ENCODE measurements around the gene DYSF.

DYSF gene

DNA sequence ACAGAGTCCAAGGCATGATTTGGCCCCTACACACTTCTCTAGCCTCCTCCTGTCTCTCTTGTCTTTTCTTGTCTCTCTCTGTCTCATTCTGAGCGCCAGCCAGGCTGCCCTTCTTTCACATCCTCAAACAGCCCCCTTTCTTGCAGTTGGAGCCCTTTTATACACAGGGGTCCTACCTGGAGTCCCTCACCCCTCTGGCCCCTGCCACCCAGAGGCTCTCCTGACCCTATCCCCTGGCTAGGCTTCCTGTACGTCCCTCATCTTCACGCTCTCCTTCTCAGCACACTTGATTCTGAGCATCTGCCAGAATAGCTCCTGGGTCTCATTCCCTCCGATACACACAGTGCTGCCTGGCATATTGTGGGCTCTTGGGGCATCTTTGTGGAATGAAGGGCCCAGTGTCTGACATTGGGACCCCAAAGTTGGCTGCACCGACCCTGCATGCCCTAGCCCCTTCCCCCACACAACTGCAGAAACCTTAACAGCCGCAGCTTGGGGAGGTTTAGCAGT is 261.9 kb downstream of the DYSF start:
- H3K9me3 ChIP-seq (ENCODE audit: control insufficient read depth, insufficient read depth, low read length) = no peaks in the 10 kb centered on the region
- H3K4me1 ChIP-seq (ENCODE audit: control insufficient read depth, insufficient read depth, low read length) = no peaks in the 10 kb centered on the region
- no peak overlapping the region for H3K9ac ChIP-seq (ENCODE audit: low read depth, low read length)
- no peaks in the 10 kb centered on the region for H3K27me3 ChIP-seq (ENCODE audit: control insufficient read depth, insufficient read depth, low read length)
- no peaks in the 10 kb centered on the region for H3K36me3 ChIP-seq (ENCODE audit: control insufficient read depth, insufficient read depth, low read length)
- H3K4me3 ChIP-seq (ENCODE audit: low read depth, low read length) = no peak overlapping the region

DNA sequence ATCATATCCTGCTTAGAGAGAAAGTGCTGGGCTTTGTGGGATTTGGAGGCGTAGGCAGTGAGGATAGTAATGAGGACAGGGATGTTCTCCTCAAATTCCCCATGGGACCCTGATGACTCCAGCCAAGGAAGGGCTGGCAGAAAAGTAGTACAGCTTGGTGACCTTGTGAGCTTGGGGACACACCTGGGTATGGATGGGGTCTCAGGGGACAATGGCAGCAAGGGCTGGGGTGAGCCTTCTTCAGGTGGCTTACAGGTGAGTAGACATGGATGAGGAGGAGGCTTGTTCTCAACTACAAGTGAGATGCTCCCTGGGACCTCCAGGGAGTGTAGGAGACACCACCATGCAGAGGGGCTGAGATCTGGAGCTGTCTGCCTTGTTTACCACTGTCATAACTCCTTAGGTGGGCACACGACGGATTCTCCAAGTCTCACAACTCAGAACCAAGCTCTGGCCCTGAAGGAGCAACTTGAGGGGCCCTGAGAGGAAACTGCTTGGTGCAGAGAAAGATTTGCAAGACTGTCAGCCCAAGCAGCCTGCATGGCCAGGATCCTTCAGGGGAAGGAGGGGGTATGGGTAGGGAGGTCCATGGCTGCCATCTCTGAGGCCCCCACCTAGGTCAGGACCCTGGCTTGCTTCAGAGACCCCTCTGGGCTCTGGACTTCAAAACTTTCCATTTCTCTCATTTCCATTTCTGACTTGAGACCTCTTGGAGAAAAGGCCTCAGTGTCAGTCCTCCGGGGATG is 262.8 kb downstream of the DYSF start:
- Histone ChIP-seq H3K9me3 (ENCODE audit: control insufficient read depth, insufficient read depth, low read length) (no peaks in the 10 kb centered on the region), H3K36me3 (ENCODE audit: control insufficient read depth, insufficient read depth, low read length) (no peaks in the 10 kb centered on the region), H3K4me1 (ENCODE audit: control insufficient read depth, insufficient read depth, low read length) (no peaks in the 10 kb centered on the region), H3K4me3 (ENCODE audit: low read depth, low read length) (no peak overlapping the region), H3K27me3 (ENCODE audit: control insufficient read depth, insufficient read depth, low read length) (no peaks in the 10 kb centered on the region), H3K9ac (ENCODE audit: low read depth, low read length) (no peak overlapping the region)

DNA sequence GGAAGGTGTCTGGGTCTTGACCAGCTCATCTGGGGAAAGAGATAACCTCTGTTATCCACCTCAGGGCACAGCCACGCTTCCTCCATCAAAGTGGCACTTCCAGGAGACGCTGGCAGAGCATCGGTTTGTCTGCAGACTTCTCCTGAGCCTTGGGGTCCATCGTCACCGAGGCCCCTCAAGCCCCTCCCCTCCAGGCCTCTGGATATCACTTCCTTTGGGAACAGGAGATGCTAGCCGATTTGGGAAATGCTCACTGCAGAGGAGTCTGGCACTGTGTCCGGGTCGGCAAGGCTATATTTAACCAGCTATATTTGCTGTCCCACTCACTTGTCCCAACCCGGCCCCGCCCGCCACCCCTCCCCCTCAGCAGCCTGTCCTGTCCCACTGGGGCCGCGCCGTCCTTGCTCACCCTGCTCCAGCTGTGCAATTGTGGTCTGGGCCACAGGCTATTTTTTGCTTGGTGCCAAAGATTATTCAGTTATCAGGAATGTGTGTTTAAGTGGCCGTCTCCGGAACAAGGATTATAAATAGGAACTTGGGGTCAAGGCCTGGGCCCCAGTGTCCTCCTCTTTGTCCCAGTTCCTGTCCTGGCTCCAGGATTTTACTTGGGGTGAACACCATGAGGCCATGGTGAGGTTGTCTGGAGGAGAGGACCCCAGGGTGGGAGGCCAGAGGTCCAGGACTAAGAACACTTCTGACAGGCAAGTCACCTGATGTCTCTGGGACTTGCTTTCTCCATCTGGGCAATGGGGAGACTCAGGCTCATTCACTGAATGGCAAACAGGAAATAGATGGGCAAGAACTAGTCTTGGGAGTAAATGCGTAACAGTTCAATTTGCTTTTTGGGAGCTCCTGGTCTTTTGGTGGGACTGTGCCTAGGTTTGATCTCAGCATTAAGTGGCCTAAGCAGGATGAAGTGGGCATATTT is 263.6 kb downstream of the DYSF start:
- Histone ChIP-seq H3K36me3 (ENCODE audit: control insufficient read depth, insufficient read depth, low read length) (no peaks in the 10 kb centered on the region), H3K9ac (ENCODE audit: low read depth, low read length) (no peak overlapping the region), H3K4me1 (ENCODE audit: control insufficient read depth, insufficient read depth, low read length) (no peaks in the 10 kb centered on the region), H3K9me3 (ENCODE audit: control insufficient read depth, insufficient read depth, low read length) (no peaks in the 10 kb centered on the region), H3K4me3 (ENCODE audit: low read depth, low read length) (no peak overlapping the region), H3K27me3 (ENCODE audit: control insufficient read depth, insufficient read depth, low read length) (no peaks in the 10 kb centered on the region)

DNA sequence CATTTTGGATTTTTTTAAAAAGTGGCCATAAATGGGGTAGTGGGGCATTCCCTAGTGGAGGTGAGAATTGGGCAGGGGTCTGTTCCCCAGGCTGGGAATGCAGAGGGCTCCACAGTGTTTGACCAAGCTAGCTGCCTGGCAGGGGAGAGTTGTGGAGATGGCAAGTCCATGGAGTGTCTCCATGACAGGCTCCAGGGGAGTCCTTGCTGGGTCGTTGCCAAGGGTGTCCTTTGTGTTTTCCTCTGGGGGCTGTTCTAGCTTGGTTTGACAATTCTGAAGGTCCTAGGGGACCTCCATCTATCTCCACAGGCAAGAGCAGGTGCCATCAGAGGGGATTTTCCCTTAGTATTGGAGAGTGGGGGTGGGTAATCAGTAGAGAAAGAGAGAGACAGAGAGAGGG is 265.3 kb downstream of the DYSF start:
- Histone ChIP-seq H3K9me3 (ENCODE audit: control insufficient read depth, insufficient read depth, low read length) (no peaks in the 10 kb centered on the region), H3K27me3 (ENCODE audit: control insufficient read depth, insufficient read depth, low read length) (no peaks in the 10 kb centered on the region), H3K36me3 (ENCODE audit: control insufficient read depth, insufficient read depth, low read length) (no peaks in the 10 kb centered on the region), H3K4me3 (ENCODE audit: low read depth, low read length) (no peak overlapping the region), H3K4me1 (ENCODE audit: control insufficient read depth, insufficient read depth, low read length) (no peaks in the 10 kb centered on the region), H3K9ac (ENCODE audit: low read depth, low read length) (no peak overlapping the region)

DNA sequence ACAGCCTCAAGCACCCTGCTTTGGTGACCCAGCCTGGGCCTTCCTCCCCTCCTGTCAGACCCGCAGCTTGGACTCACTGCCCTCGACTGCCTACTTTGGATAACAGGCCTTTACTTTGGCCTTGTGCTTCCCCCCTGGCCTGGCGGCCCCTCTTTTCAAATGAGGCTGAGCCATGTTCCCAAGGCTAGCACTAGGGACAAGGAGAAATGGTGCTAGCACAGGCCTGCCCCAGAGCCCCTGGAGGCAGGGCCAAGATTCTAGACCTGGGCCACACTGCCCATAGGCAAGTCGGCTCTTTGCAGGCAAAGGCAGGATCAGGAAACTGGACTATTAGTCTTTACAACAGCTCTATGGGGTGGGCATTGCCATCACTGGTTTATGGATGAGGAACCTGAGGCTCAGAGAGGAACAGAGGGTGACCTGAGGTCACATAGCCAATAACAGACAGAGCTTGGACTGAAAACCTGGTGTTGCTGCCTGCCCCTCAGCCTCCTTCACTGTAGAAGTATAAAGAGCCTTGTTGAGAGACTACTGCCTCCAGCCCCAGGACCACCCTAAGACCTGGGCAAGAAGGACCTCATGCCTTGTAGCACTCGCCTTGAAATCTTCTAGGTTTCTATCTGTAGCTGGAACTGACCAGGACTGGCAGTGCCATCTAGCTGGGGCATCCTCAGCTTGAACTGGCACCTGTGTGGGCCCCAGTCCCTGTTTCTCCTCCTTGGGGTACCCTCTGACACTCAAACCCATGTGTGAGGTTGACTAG is 266.3 kb downstream of the DYSF start:
- H3K9me3 ChIP-seq (ENCODE audit: control insufficient read depth, insufficient read depth, low read length) = peaks cover 3% of the 10 kb centered on the region
- no peak overlapping the region for H3K9ac ChIP-seq (ENCODE audit: low read depth, low read length)
- H3K4me1 ChIP-seq (ENCODE audit: control insufficient read depth, insufficient read depth, low read length) = no peaks in the 10 kb centered on the region
- H3K36me3 ChIP-seq (ENCODE audit: control insufficient read depth, insufficient read depth, low read length) = no peaks in the 10 kb centered on the region
- H3K27me3 ChIP-seq (ENCODE audit: control insufficient read depth, insufficient read depth, low read length) = no peaks in the 10 kb centered on the region
- H3K4me3 ChIP-seq (ENCODE audit: low read depth, low read length) = no peak overlapping the region

DNA sequence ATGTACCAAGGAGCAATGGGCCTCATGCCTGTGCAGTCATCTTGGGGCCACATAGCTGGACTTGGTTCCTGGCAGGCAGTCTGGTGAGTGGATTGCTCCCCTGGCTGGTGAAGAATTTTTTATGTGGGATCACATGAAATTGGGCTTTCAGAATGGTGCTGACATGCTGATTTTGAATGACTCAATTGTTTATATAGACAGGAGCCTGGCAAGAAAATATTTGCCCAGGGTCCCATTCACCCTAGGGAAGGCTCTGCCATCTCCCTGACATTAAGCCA is 266.9 kb downstream of the DYSF start:
- Histone ChIP-seq H3K9ac (ENCODE audit: low read depth, low read length) (no peak overlapping the region), H3K27me3 (ENCODE audit: control insufficient read depth, insufficient read depth, low read length) (no peaks in the 10 kb centered on the region), H3K4me1 (ENCODE audit: control insufficient read depth, insufficient read depth, low read length) (no peaks in the 10 kb centered on the region), H3K36me3 (ENCODE audit: control insufficient read depth, insufficient read depth, low read length) (no peaks in the 10 kb centered on the region), H3K9me3 (ENCODE audit: control insufficient read depth, insufficient read depth, low read length) (peaks cover 3% of the 10 kb centered on the region), H3K4me3 (ENCODE audit: low read depth, low read length) (no peak overlapping the region)

DNA sequence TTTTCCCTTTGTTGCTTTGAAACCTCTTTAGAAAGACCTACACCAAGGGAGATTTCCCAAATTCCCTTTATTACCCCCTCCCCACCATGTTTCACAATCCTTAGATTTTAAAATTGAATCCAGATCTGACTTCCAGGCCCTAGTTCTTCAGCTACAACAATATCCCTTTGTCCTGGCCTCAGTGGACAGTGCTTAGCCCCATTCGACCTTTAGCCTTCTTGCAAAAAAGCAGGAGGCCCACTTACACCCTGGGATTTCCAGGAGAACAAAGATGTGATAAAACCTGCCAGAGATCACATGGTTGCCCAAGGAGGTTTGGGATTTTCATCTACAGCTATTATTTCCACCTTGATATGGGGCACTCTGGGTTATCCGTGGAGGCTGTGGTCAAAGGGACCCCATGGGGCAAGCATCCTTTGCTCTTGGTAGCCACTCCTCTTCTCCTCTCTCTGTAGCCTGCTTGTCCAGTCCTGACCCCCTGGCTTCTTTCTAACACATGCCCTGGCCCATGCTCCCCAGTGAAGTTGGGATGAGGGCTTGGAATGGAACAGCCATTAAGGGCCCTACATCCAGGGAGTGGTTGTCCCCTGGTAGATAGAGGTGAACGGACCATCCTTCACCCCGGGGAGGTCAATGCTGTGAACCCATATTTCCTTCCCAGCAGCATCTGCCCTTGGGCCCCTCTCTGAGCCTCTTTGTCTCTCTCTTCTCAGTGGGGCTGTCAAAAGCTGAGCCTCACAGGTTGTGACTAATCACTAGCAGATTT is 267.4 kb downstream of the DYSF start:
- Histone ChIP-seq H3K4me1 (ENCODE audit: control insufficient read depth, insufficient read depth, low read length) (no peaks in the 10 kb centered on the region), H3K4me3 (ENCODE audit: low read depth, low read length) (no peak overlapping the region), H3K9ac (ENCODE audit: low read depth, low read length) (no peak overlapping the region), H3K36me3 (ENCODE audit: control insufficient read depth, insufficient read depth, low read length) (no peaks in the 10 kb centered on the region), H3K9me3 (ENCODE audit: control insufficient read depth, insufficient read depth, low read length) (peaks cover 3% of the 10 kb centered on the region), H3K27me3 (ENCODE audit: control insufficient read depth, insufficient read depth, low read length) (no peaks in the 10 kb centered on the region)

DNA sequence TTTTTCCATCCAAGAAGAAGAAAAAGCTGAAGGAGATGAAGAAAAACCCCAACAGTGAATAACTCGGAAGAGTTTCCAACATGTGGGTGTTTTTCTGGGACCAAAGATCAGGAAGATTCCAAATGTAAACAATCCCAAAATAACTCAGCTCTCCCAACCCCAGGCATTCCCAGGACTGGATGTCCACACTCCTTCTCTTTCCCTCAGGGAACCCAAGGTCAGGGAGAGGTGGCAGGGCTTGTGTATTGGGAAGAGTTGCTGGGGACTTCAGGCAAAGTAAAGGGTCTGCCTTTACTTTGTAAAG is 268.0 kb downstream of the DYSF start:
- peaks cover 3% of the 10 kb centered on the region for H3K9me3 ChIP-seq (ENCODE audit: control insufficient read depth, insufficient read depth, low read length)
- H3K27me3 ChIP-seq (ENCODE audit: control insufficient read depth, insufficient read depth, low read length) = no peaks in the 10 kb centered on the region
- H3K4me3 ChIP-seq (ENCODE audit: low read depth, low read length) = no peak overlapping the region
- no peak overlapping the region for H3K9ac ChIP-seq (ENCODE audit: low read depth, low read length)
- H3K4me1 ChIP-seq (ENCODE audit: control insufficient read depth, insufficient read depth, low read length) = no peaks in the 10 kb centered on the region
- H3K36me3 ChIP-seq (ENCODE audit: control insufficient read depth, insufficient read depth, low read length) = no peaks in the 10 kb centered on the region

DNA sequence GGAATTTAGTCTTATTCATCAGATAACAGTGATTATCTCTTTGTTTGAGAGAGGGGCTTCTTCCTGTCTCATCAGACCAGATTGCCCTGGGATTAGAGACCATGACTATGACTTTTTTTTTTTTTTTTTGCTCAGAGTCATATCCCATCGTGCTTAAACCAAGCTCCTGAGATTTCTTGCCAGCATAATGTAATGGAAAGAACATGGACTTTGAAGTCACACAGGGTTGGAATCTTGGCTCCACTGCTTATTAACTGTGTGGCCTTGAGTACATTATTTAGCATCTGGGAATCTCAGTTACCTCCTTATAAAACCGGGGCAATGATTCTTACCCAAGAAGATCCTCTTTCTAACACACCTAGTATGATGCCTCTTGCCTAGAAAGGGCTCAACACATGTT is 268.3 kb downstream of the DYSF start:
- Histone ChIP-seq H3K9ac (ENCODE audit: low read depth, low read length) (no peak overlapping the region), H3K4me1 (ENCODE audit: control insufficient read depth, insufficient read depth, low read length) (no peaks in the 10 kb centered on the region), H3K36me3 (ENCODE audit: control insufficient read depth, insufficient read depth, low read length) (no peaks in the 10 kb centered on the region), H3K9me3 (ENCODE audit: control insufficient read depth, insufficient read depth, low read length) (peaks cover 3% of the 10 kb centered on the region), H3K27me3 (ENCODE audit: control insufficient read depth, insufficient read depth, low read length) (no peaks in the 10 kb centered on the region), H3K4me3 (ENCODE audit: low read depth, low read length) (no peak overlapping the region)

DNA sequence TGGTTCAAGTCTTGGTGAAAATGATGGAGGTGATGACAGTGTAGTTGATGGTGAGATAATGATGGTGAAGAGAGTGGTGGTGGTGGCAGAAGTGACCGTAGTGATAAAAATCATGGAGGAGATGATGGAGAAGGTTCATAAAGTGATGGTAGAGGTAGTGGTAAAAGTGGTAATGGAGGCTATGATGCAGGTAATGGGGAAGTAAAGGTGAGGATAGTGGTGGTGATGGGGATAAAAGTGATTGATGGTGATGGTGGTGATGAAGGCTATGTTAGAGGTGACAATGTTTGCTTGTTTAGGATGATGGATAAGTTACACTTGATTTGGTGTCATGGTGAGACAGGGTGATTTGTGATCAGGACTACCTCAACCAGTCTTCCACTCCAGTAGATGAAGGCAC is 268.9 kb downstream of the DYSF start:
- H3K27me3 ChIP-seq (ENCODE audit: control insufficient read depth, insufficient read depth, low read length) = no peaks in the 10 kb centered on the region
- no peak overlapping the region for H3K9ac ChIP-seq (ENCODE audit: low read depth, low read length)
- no peak overlapping the region for H3K4me3 ChIP-seq (ENCODE audit: low read depth, low read length)
- H3K4me1 ChIP-seq (ENCODE audit: control insufficient read depth, insufficient read depth, low read length) = no peaks in the 10 kb centered on the region
- no peaks in the 10 kb centered on the region for H3K36me3 ChIP-seq (ENCODE audit: control insufficient read depth, insufficient read depth, low read length)
- peaks cover 3% of the 10 kb centered on the region for H3K9me3 ChIP-seq (ENCODE audit: control insufficient read depth, insufficient read depth, low read length)

DNA sequence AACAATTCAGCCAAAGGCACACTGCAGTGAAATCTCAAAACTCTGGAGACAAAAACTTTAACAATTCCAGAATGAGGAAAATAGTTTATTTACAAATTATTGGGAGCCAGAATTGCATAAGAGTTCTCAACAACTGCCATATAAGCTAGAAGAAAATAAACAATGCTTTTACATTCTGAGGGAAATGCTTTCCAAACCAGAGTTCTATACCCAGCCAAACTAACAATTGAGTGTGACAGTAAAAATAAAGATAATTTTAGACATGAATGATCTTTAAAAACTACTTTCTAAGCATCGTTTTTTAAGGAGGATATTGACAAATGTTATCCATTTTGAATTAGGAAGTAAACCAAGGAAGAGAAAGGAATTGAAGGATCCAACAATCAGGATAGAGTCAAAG is 271.4 kb downstream of the DYSF start:
- Histone ChIP-seq H3K9me3 (ENCODE audit: control insufficient read depth, insufficient read depth, low read length) (peaks cover 3% of the 10 kb centered on the region), H3K4me1 (ENCODE audit: control insufficient read depth, insufficient read depth, low read length) (no peaks in the 10 kb centered on the region), H3K9ac (ENCODE audit: low read depth, low read length) (no peak overlapping the region), H3K27me3 (ENCODE audit: control insufficient read depth, insufficient read depth, low read length) (no peaks in the 10 kb centered on the region), H3K4me3 (ENCODE audit: low read depth, low read length) (no peak overlapping the region), H3K36me3 (ENCODE audit: control insufficient read depth, insufficient read depth, low read length) (no peaks in the 10 kb centered on the region)
